GM12878 (cell line): ENCODE data around the gene LMTK3. TPM values are rescaled to one million over a fixed set of nuclear protein-coding genes. Genes with fewer than 3 reads are reported as not detected.

ENCODE experiments used
- ATAC-seq: fragments of 200-7000 bp; cut with Tn5 transposase; 3 replicates; pipeline ENCODE4 v1.9.1; 2020; ENCODE audit warnings: mild to moderate bottlenecking, moderate library complexity
- BruUV-seq: library from RNA; stranded (reverse); fragments of 400-500 nt; replicated peaks from 2 replicates; lab custom pipeline; 2021; lab: Mats Ljungman, UMichigan
- CTCF ChIA-PET: fragments of 300-600 bp; sonication (Branson Sonifier 250); formaldehyde crosslinking; extraction: SDS; loops from one replicate; lab custom pipeline; 2021; ENCODE audit warnings: inconsistent platforms; lab: Yijun Ruan, JAX
- POLR2A ChIA-PET: fragments of 350-600 bp; formaldehyde crosslinking; extraction: SDS; loops from one replicate; lab custom pipeline; 2021; ENCODE audit warnings: inconsistent platforms; lab: Charles Lee
- RAD21 ChIA-PET: fragments of 300-600 bp; sonication (Branson Sonifier 250); formaldehyde crosslinking; loops from one replicate; lab custom pipeline; 2023; ENCODE audit warnings: antibody characterized with exemption; ENCODE audit not compliant: unreplicated experiment; lab: Charles Lee
- SMC1A ChIA-PET: fragments of 300-600 bp; sonication (Branson Sonifier 250); formaldehyde crosslinking; loops from one replicate; lab custom pipeline; 2023; ENCODE audit not compliant: unreplicated experiment, uncharacterized antibody; lab: Charles Lee
- DNase-seq: peaks from one replicate; pipeline ENCODE4 v3.0.0-alpha.2; 2011; ENCODE audit warnings: low read depth, low spot score
- FAIRE-seq: peaks from 3 replicates; lab custom pipeline; 2011; peaks lifted over from hg19 to GRCh38; lab: Jason Lieb, UNC
- H2AFZ ChIP-seq: 2 replicates; pipeline ENCODE4 v1.6.0; 2011; ENCODE audit warnings: low read depth, low read length, control low read depth; ENCODE audit not compliant: control insufficient read depth
- H3K27ac ChIP-seq: 2 replicates; pipeline ENCODE4 v1.5.1; 2011; ENCODE audit warnings: control low read depth; ENCODE audit not compliant: control insufficient read depth, insufficient read depth
- H3K27me3 ChIP-seq, 2 experiments: replicated peaks in 1 of 2; 2 replicates each; pipeline versions ENCODE4 v1.6.0 to v1.6.1; 2011; ENCODE audit warnings: low read length in 1 of 2; ENCODE audit not compliant: control insufficient read depth in 2 of 2, insufficient read depth in 2 of 2
- H3K36me3 ChIP-seq, 2 experiments: 2 replicates each; pipeline ENCODE4 v1.5.1; 2011; ENCODE audit warnings: low read length in 1 of 2; ENCODE audit not compliant: control insufficient read depth in 2 of 2, insufficient read depth in 2 of 2
- H3K4me1 ChIP-seq: 2 replicates; pipeline ENCODE4 v1.6.1; 2011; ENCODE audit warnings: mild to moderate bottlenecking, low read length, moderate library complexity, mixed read lengths; ENCODE audit not compliant: control insufficient read depth, insufficient read depth
- H3K4me2 ChIP-seq: 2 replicates; pipeline ENCODE4 v1.6.0; 2011; ENCODE audit warnings: control low read depth; ENCODE audit not compliant: control insufficient read depth, insufficient read depth
- H3K4me3 ChIP-seq: fragments of 200-600 bp; sonication (generic); 2 replicates; pipeline ENCODE4 v1.5.1; 2016
- H3K79me2 ChIP-seq: 2 replicates; pipeline ENCODE4 v1.6.0; 2011; ENCODE audit warnings: low read length; ENCODE audit not compliant: control insufficient read depth, insufficient read depth
- H3K9ac ChIP-seq: 2 replicates; pipeline ENCODE4 v1.8.0; 2011; ENCODE audit warnings: low read length, control low read depth, mixed read lengths; ENCODE audit not compliant: control insufficient read depth, insufficient read depth
- H3K9me3 ChIP-seq: replicated peaks from 3 replicates; pipeline ENCODE4 v1.5.1; 2011; ENCODE audit warnings: mild to moderate bottlenecking, low read length; ENCODE audit not compliant: control insufficient read depth, insufficient read depth
- H4K20me1 ChIP-seq: 2 replicates; pipeline ENCODE4 v1.6.0; 2011; ENCODE audit not compliant: control insufficient read depth, insufficient read depth
- CBX3 ChIP-seq: fragments of 200-600 bp; sonication (generic); IDR thresholded peaks from 2 replicates; pipeline ENCODE4 v1.6.1; 2016; ENCODE audit warnings: low read depth, borderline replicate concordance
- ETV6 ChIP-seq, 2 experiments: fragments of 450-650 bp in 1 of 2; IDR thresholded peaks in 1 of 2; conservative IDR thresholded peaks in 1 of 2; 2 replicates each; pipeline ENCODE4 v1.6.1; 2014; ENCODE audit warnings: antibody characterized with exemption in 1 of 2, borderline replicate concordance in 1 of 2, low read depth in 1 of 2, mild to moderate bottlenecking in 1 of 2, moderate library complexity in 1 of 2
- GATAD2B ChIP-seq: fragments of 450-650 bp; conservative IDR thresholded peaks from 2 replicates; pipeline ENCODE4 v1.6.1; 2017; ENCODE audit warnings: low read depth, mild to moderate bottlenecking, moderate library complexity
- HCFC1 ChIP-seq: fragments of 150-350 bp; IDR thresholded peaks from 2 replicates; pipeline ENCODE4 v1.6.1; 2014; ENCODE audit warnings: low read length
- MEF2A ChIP-seq: IDR thresholded peaks from 2 replicates; pipeline ENCODE4 v1.6.1; 2011; ENCODE audit warnings: low read depth, mild to moderate bottlenecking, low read length, moderate library complexity; ENCODE audit not compliant: insufficient read depth
- MEF2B ChIP-seq: fragments of 450-650 bp; IDR thresholded peaks from 2 replicates; pipeline ENCODE4 v1.6.1; 2018; ENCODE audit warnings: mild to moderate bottlenecking, moderate library complexity; ENCODE audit not compliant: partially characterized antibody, poor library complexity, severe bottlenecking
- MLLT1 ChIP-seq: fragments of 450-650 bp; IDR thresholded peaks from 2 replicates; pipeline ENCODE4 v1.6.1; 2016; ENCODE audit warnings: mild to moderate bottlenecking
- NR2F1 ChIP-seq: fragments of 450-650 bp; conservative IDR thresholded peaks from 2 replicates; pipeline ENCODE4 v1.6.1; 2017; ENCODE audit warnings: mild to moderate bottlenecking
- POLR2AphosphoS2 ChIP-seq: IDR thresholded peaks from 2 replicates; pipeline ENCODE4 v1.6.1; 2011; ENCODE audit warnings: low read depth, mild to moderate bottlenecking, low read length, improper control_type of control experiment, moderate library complexity
- SUPT20H ChIP-seq: IDR thresholded peaks from 2 replicates; pipeline ENCODE4 v1.6.1; 2011; ENCODE audit warnings: low read depth, mild to moderate bottlenecking, low read length, moderate library complexity, borderline replicate concordance; ENCODE audit not compliant: control insufficient read depth
- TARDBP ChIP-seq: IDR thresholded peaks from 2 replicates; pipeline ENCODE4 v1.6.1; 2016; ENCODE audit warnings: borderline replicate concordance
- ZBTB33 ChIP-seq: fragments of 450-650 bp; IDR thresholded peaks from 2 replicates; pipeline ENCODE4 v1.6.1; 2017; ENCODE audit warnings: mild to moderate bottlenecking
- WGBS: methylation state at CpG from one replicate; pipeline ENCODE4 v1.1.6; 2016; ENCODE audit warnings: low lambda C conversion rate; ENCODE audit not compliant: insufficient replicate concordance, insufficient coverage; ENCODE audit errors: missing lambda C conversion rate; 5-methylcytosine and 5-hydroxymethylcytosine counted together
- in situ Hi-C: fragments of 300-500 bp; cut with MboI; formaldehyde crosslinking; loops from 9 replicates; pipeline ENCODE4 v1.14.3; 2018; ENCODE audit warnings: mixed read lengths
- intact Hi-C: fragments of 100-400 bp; cut with micrococcal nuclease; formaldehyde crosslinking; loops from one replicate; pipeline ENCODE4 v1.14.2; 2022; ENCODE audit not compliant: unreplicated experiment
- polyA plus RNA-seq, 11 experiments: library from polyadenylated mRNA; depleted of rRNA in 4 of 11; unstranded in 6 of 11; stranded (reverse) in 5 of 11; fragments of >200 nt; fragmentation: Nextera tagmentation in 4 of 11; fragmentation: Illumina TruSeq in 1 of 11; extraction: Ambion mirVana in 4 of 11; extraction: Trizol in 1 of 11; gene quantifications; 1 replicate in 1 of 11; 2 replicates in 10 of 11; pipeline versions ENCODE4 v1.2.1 to v1.2.3, GENCODE V29; 2011 to 2016; ENCODE audit warnings: inconsistent platforms in 2 of 11, missing spikeins in 2 of 11, low read depth in 1 of 11
- total RNA-seq, 4 experiments: library from RNA; depleted of rRNA in 3 of 4; stranded (reverse); fragments of >200 nt in 3 of 4; fragmentation: Illumina TruSeq in 1 of 4; extraction: Trizol in 1 of 4; gene quantifications; 2 replicates each; pipeline versions ENCODE4 v1.2.1 to v1.2.3, GENCODE V29; 2013 to 2021

The LMTK3 gene
- total and polyA plus RNA-seq, 10 of the 15 experiments (the other 5 are each of a cell fraction or from before 2014, with no cell fraction given): under 0.01 to 0.28 (median 0.04) TPM; not detected in 3

GRCh38 chr19:48456864-48457263 is 54.8 kb downstream of the LMTK3 start:
- Histone ChIP-seq H3K4me2 (no peak overlapping the region), H4K20me1 (no peaks in the 10 kb centered on the region), H3K9me3 (no peaks in the 10 kb centered on the region), H2AFZ (no peak overlapping the region), H3K27ac (no peak overlapping the region), H3K27me3 (no peaks in the 10 kb centered on the region), H3K36me3 (peaks cover 15 to 17% of the 10 kb centered on the region in 2 experiments), H3K4me1 (no peaks in the 10 kb centered on the region; the same call in 1 of the 2 replicates), H3K9ac (no peak overlapping the region), H3K4me3 (no peak overlapping the region), H3K79me2 (no peaks in the 10 kb centered on the region; the same call in 1 of the 2 replicates)
- POLR2A ChIA-PET: interaction anchor here (0.5 kb wide), 1 partner anchor 45 kb away, joined by 3 read pairs; no protein-coding TSS in a partner anchor
- in situ Hi-C loops: no loop called here
- SMC1A ChIA-PET: no interaction called here
- CTCF ChIA-PET: interaction anchor here (0.9 kb wide), 1 partner anchor 33 kb away, joined by 3 read pairs; no protein-coding TSS in a partner anchor
- DNase-seq: no peak
- WGBS: 100% methylated on average over 4 of the region's 4 CpGs
- TF ChIP-seq HCFC1 (no peak), ETV6 (conservative IDR thresholded peaks at IDR 0.05 in 1 of 2, IDR thresholded peaks at IDR 0.05 in 1 of 2; ENCODE audit: borderline replicate concordance in 1 of 2, low read depth in 1 of 2) (no peak), SUPT20H (no peak)
- RAD21 ChIA-PET: no interaction called here
- intact Hi-C loops: no loop called here
- BruUV-seq: no TSS peak
- FAIRE-seq: no peak
- ATAC-seq: no peak

GRCh38 chr19:48455908-48456562 is 55.6 kb downstream of the LMTK3 start:
- no peaks in the 10 kb centered on the region for H3K27me3 ChIP-seq
- no peaks in the 10 kb centered on the region for H4K20me1 ChIP-seq
- SMC1A ChIA-PET: interaction anchor here (1.1 kb wide), 1 partner anchor 34 kb away, joined by 4 read pairs; no protein-coding TSS in a partner anchor
- no peaks in the 10 kb centered on the region; the same call in 1 of the 2 replicates for H3K79me2 ChIP-seq
- 0 out of 2 replicates have a peak overlapping the region, but pooled peaks have one; percentile 9 for H3K4me2 ChIP-seq
- peaks cover 17 to 18% of the 10 kb centered on the region in 2 experiments for H3K36me3 ChIP-seq
- FAIRE-seq (no peak), ATAC-seq (peak; percentile 59), DNase-seq (no peak)
- H3K27ac ChIP-seq: no peak overlapping the region
- no TSS peak for BruUV-seq
- no peaks in the 10 kb centered on the region for H3K9me3 ChIP-seq
- RAD21 ChIA-PET: interaction anchor here (0.9 kb wide), 1 partner anchor 92 kb away, joined by 3 read pairs; the partner anchor contains the start of genes SYNGR4 and TMEM143
- POLR2A ChIA-PET: interaction anchor here (1.0 kb wide), 1 partner anchor 10 kb away, joined by 5 read pairs; no protein-coding TSS in a partner anchor
- WGBS: 64% methylated on average over 11 of the region's 11 CpGs
- CTCF ChIA-PET: interaction anchor here (1.0 to 1.1 kb wide), 2 partner anchors 33 to 64 kb away, joined by 3 read pairs; partner anchors contain the start of gene KDELR1
- H3K4me3 ChIP-seq: no peak overlapping the region
- no peak overlapping the region for H3K9ac ChIP-seq
- intact Hi-C loops: no loop called here
- in situ Hi-C loops: no loop called here
- H2AFZ ChIP-seq: no peak overlapping the region
- H3K4me1 ChIP-seq: no peaks in the 10 kb centered on the region; the same call in 1 of the 2 replicates
- TF ChIP-seq MLLT1 (no peak), MEF2B (peak; percentile 81), GATAD2B (no peak; the same call in 1 of the 2 replicates), MEF2A (no peak), TARDBP (no peak), ZBTB33 (no peak), CBX3 (no peak), POLR2AphosphoS2 (no peak), NR2F1 (peak; percentile 52)
